ENCODE data around the gene TAF4B.

DNA sequence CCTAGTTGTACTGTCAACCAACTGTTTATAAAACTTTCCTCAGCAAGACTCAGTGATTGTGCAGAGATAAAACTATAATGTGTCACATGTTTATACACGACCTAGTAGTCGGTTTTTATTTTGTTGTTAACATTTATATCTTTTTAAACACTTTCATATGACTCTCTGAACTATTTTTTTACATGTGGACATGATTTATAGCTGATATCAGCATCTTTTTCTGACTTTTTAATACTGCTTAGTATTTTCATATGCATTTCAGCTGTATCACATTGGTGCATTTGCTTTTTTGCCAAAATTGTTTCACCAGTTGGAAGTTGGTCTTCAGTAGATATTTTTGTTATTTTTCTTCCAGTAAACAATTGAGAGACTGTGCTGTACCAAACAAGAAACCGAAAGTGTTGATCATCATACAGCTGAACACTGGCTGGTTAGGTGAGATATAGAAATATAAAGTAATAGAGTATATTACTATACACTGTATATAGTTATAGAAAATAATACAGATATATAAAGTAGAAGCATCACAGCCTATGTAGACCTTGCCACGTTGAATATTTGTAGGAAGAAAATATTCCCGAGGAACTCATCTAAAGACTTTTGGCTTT lies 167.9 kb downstream of the TAF4B start:
- TF ChIP-seq, protein P1, sequence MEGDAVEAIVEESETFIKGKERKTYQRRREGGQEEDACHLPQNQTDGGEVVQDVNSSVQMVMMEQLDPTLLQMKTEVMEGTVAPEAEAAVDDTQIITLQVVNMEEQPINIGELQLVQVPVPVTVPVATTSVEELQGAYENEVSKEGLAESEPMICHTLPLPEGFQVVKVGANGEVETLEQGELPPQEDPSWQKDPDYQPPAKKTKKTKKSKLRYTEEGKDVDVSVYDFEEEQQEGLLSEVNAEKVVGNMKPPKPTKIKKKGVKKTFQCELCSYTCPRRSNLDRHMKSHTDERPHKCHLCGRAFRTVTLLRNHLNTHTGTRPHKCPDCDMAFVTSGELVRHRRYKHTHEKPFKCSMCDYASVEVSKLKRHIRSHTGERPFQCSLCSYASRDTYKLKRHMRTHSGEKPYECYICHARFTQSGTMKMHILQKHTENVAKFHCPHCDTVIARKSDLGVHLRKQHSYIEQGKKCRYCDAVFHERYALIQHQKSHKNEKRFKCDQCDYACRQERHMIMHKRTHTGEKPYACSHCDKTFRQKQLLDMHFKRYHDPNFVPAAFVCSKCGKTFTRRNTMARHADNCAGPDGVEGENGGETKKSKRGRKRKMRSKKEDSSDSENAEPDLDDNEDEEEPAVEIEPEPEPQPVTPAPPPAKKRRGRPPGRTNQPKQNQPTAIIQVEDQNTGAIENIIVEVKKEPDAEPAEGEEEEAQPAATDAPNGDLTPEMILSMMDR (IDR thresholded peaks at IDR 0.05): no peak
- TF ChIP-seq NR3C1 (CRISPR knock-in tag; conservative IDR thresholded peaks at IDR 0.05; ENCODE audit: low read depth): no peak
- no peak for TF ChIP-seq CREB1 (CRISPR knock-in tag; IDR thresholded peaks at IDR 0.05)
- TF ChIP-seq ZBTB21 (CRISPR knock-in tag; IDR thresholded peaks at IDR 0.05; ENCODE audit: borderline replicate concordance): no peak
- TF ChIP-seq, protein P2, sequence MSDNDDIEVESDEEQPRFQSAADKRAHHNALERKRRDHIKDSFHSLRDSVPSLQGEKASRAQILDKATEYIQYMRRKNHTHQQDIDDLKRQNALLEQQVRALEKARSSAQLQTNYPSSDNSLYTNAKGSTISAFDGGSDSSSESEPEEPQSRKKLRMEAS (CRISPR knock-in tag; IDR thresholded peaks at IDR 0.05): no peak
- TF ChIP-seq, protein P3, sequence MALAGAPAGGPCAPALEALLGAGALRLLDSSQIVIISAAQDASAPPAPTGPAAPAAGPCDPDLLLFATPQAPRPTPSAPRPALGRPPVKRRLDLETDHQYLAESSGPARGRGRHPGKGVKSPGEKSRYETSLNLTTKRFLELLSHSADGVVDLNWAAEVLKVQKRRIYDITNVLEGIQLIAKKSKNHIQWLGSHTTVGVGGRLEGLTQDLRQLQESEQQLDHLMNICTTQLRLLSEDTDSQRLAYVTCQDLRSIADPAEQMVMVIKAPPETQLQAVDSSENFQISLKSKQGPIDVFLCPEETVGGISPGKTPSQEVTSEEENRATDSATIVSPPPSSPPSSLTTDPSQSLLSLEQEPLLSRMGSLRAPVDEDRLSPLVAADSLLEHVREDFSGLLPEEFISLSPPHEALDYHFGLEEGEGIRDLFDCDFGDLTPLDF (CRISPR knock-in tag; IDR thresholded peaks at IDR 0.05): no peak
- TF ChIP-seq, protein P4, sequence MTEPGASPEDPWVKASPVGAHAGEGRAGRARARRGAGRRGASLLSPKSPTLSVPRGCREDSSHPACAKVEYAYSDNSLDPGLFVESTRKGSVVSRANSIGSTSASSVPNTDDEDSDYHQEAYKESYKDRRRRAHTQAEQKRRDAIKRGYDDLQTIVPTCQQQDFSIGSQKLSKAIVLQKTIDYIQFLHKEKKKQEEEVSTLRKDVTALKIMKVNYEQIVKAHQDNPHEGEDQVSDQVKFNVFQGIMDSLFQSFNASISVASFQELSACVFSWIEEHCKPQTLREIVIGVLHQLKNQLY (CRISPR knock-in tag; IDR thresholded peaks at IDR 0.05): no peak
- no peak for TF ChIP-seq ZNF396 (CRISPR knock-in tag; IDR thresholded peaks at IDR 0.05; ENCODE audit: borderline replicate concordance)
- TF ChIP-seq, protein P5, sequence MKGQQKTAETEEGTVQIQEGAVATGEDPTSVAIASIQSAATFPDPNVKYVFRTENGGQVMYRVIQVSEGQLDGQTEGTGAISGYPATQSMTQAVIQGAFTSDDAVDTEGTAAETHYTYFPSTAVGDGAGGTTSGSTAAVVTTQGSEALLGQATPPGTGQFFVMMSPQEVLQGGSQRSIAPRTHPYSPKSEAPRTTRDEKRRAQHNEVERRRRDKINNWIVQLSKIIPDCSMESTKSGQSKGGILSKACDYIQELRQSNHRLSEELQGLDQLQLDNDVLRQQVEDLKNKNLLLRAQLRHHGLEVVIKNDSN (CRISPR knock-in tag; IDR thresholded peaks at IDR 0.05): no peak
- no peak for TF ChIP-seq TEAD1 (CRISPR knock-in tag; IDR thresholded peaks at IDR 0.05)
- TF ChIP-seq, protein P6, sequence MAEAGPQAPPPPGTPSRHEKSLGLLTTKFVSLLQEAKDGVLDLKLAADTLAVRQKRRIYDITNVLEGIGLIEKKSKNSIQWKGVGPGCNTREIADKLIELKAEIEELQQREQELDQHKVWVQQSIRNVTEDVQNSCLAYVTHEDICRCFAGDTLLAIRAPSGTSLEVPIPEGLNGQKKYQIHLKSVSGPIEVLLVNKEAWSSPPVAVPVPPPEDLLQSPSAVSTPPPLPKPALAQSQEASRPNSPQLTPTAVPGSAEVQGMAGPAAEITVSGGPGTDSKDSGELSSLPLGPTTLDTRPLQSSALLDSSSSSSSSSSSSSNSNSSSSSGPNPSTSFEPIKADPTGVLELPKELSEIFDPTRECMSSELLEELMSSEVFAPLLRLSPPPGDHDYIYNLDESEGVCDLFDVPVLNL (CRISPR knock-in tag; IDR thresholded peaks at IDR 0.05; ENCODE audit: borderline replicate concordance, low read depth): no peak

All from WTC11 (cell line).